Neuron (in vitro differentiated cells): ENCODE results near the gene RPTOR.

Experiments used
- H2AFZ ChIP-seq: one replicate; pipeline ENCODE4 v1.6.1; 2013; ENCODE audit warnings: low read depth, mild to moderate bottlenecking, inconsistent platforms, low read length, moderate library complexity
- H3K27me3 ChIP-seq: one replicate; pipeline ENCODE4 v1.6.1; 2013; ENCODE audit warnings: low read length; ENCODE audit not compliant: insufficient read depth
- H3K36me3 ChIP-seq: one replicate; pipeline ENCODE4 v1.6.1; 2013; ENCODE audit warnings: low read length; ENCODE audit not compliant: insufficient read depth
- H3K4me1 ChIP-seq: one replicate; pipeline ENCODE4 v1.6.1; 2013; ENCODE audit warnings: low read length; ENCODE audit not compliant: insufficient read depth
- H3K4me3 ChIP-seq: 2 replicates; pipeline ENCODE4 v1.5.1; 2013; ENCODE audit warnings: mild to moderate bottlenecking, low read length, moderate library complexity
- H3K9me3 ChIP-seq: one replicate; pipeline ENCODE4 v1.6.1; 2013; ENCODE audit warnings: low read length

RPTOR gene

DNA sequence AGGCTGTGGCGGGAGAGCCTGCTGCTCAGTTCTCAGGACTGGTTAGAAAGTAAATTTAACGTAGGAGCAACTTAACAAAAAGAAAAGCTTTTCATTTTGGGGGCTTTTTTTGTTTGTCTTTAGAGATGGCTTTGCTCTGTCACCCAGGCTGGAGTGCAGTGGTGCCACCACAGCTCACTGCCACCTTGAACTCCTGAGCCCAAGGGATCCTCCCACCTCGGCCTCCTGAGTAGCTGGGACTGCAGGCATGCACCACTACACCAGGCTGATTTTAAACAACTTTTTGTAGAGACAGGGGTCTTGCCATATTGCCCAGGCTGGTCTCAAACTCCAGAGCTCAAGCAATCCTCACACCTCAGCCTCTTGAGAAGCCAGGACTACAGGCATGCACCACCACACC, 205.0 kb downstream of the RPTOR start:
- peaks cover 15% of the 10 kb centered on the region for H3K4me1 ChIP-seq
- H3K36me3 ChIP-seq: peaks cover 8% of the 10 kb centered on the region
- no peaks in the 10 kb centered on the region for H3K27me3 ChIP-seq
- H3K9me3 ChIP-seq: peaks cover 3% of the 10 kb centered on the region
- H3K4me3 ChIP-seq: no peak overlapping the region
- no peak overlapping the region for H2AFZ ChIP-seq

DNA sequence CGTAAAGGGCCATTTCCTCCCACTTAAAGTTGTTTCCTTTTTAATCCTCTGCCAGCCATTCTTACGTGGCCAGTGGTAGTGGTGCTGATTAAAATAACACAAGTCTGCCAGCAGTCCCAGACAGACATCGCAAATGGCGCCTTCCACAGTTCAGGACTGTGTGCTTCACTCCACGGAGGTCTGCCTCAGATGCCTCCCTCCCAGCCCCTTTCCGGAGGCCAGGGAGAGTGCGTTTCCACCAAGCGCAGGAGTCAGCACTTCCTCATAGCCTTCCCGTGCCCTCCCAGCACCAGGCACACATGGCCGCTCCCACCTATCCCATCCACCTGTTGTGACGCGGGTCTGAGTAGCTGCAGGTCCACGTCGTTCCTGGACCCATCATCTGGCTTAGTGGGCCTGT, 205.6 kb downstream of the RPTOR start:
- H2AFZ ChIP-seq: no peak overlapping the region
- H3K4me3 ChIP-seq: no peak overlapping the region
- H3K36me3 ChIP-seq: peaks cover 13% of the 10 kb centered on the region
- peaks cover 3% of the 10 kb centered on the region for H3K9me3 ChIP-seq
- H3K27me3 ChIP-seq: no peaks in the 10 kb centered on the region
- peaks cover 15% of the 10 kb centered on the region for H3K4me1 ChIP-seq

DNA sequence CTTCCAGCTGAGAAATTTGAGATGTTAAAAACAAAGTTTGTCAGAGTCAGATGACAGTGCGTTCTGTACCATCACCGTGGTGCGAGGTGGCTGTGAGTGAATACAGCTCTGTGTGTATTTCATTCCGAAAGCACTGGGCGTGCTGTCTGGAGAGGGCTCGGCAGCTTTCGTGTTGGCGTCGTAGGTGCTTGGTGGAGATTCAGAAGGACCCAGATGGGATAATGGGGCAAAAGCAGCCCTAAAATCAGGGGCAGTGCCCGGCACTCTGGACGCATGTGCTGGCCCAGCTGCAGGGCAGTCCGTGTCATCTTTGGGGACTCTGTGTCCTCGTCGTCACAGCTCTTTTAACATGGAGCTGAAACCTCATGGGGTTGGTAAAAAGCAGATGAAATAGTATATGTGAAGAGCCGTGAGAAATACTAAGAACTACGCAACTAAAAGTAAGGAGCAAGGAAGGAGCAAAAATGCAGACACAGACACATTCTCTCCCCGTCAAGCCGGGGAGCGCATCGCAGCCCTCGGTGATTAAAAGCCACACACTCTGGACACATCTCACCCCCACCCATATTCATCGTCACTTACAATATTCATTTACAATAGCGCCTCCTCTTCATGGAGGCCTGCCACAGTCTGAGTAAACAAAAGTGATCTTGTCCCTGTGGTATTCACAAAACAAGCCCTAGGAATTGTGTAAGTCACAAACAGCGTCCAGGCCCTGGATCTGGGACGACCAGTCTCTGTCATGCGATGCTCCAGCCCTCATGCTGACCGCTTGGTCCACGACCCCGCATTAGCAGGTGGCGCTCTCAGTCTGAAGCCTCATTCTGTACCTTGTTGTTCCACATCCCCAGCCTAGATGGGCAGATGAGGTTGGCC, 206.7 kb downstream of the RPTOR start:
- Histone ChIP-seq H2AFZ (no peak overlapping the region), H3K9me3 (peaks cover 2% of the 10 kb centered on the region), H3K4me1 (peaks cover 15% of the 10 kb centered on the region), H3K27me3 (no peaks in the 10 kb centered on the region), H3K4me3 (no peak overlapping the region), H3K36me3 (peaks cover 13% of the 10 kb centered on the region)

DNA sequence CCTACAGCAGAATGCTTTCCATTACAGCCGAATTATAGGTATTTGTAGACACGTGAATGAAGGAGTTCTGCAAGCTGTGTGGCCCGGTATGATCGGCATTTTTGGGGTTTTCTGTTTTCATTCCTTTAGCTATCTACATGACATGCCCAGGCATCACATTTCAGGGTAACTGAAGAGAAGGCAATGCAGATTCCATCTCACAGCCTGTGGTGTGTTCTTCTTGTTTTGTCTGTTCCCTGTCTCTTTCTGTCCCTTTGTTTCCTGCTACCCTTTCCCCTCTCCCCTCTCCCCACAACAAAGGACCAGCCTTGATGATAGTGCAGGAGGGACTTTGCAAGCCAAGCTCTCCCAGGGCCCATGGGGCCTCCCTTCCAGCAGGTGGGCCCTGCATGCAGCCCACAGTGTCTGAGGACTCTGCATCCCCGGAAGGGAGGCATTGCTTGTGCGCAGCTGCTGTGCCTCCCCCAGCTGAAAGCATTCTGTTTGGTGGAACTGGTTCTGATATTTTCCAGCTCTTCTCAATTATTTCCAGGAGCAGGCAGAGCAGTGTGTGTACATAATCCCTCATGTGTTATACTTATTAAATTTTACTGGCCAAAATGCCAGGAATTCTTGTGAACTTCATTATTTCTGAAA, 207.4 kb downstream of the RPTOR start:
- Histone ChIP-seq H3K36me3 (peaks cover 13% of the 10 kb centered on the region), H3K4me1 (peaks cover 15% of the 10 kb centered on the region), H2AFZ (no peak overlapping the region), H3K9me3 (no peaks in the 10 kb centered on the region), H3K4me3 (no peak overlapping the region), H3K27me3 (no peaks in the 10 kb centered on the region)

DNA sequence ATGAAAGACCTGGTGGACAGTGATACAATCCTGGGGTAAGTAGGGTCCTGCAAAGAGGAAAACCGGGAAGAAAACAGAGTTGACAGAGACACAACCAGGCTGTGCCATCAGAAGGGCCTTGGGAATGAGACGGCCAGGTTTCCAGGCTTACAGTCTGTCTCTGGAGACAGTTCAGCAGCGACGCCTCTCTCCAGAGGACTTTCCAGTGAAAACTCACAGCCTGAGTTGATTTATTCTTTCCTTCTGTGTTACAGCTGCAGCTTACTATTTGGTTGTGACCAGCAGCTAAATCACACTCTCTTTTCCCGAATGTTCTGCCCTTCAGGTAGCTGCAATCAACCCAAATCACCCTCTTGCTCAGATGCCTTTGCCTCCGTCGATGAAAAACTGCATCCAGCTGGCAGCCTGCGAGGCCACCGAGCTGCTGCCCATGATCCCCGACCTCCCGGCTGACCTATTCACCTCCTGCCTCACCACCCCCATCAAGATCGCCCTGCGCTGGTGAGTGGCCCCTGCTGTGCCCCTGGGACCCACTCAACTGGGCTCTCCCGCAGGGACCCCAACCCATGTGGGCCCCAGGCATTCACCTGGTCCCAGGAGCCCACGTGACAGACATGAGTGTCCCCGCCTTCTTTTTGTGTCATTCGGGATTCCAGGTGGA, 209.2 kb downstream of the RPTOR start:
- Histone ChIP-seq H3K36me3 (peaks cover 13% of the 10 kb centered on the region), H3K9me3 (peaks cover 2% of the 10 kb centered on the region), H2AFZ (no peak overlapping the region), H3K4me1 (peaks cover 15% of the 10 kb centered on the region), H3K4me3 (no peak overlapping the region), H3K27me3 (no peaks in the 10 kb centered on the region)

DNA sequence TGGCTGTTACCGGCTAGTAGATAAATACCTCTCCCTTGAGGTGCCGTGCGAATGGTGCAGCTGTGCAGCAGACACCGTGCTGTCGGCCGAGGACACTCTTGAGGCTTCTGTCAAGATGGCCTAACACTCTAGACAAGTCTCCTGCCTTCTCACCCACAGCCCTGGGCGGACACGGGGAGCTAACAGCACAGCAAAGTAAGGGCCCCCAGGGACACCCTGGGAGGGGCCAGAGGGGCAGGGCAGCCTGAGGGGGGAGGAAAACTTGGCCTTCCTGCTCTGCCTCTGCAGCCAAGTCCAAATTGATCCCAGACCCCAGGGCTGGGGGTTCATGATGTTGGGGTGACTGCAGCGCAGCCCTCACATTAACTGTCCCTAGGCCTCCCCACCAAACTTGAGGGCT, 210.2 kb downstream of the RPTOR start:
- H3K4me1 ChIP-seq: peaks cover 15% of the 10 kb centered on the region
- no peaks in the 10 kb centered on the region for H3K27me3 ChIP-seq
- no peak overlapping the region for H2AFZ ChIP-seq
- peaks cover 2% of the 10 kb centered on the region for H3K9me3 ChIP-seq
- no peak overlapping the region for H3K4me3 ChIP-seq
- peaks cover 13% of the 10 kb centered on the region for H3K36me3 ChIP-seq

DNA sequence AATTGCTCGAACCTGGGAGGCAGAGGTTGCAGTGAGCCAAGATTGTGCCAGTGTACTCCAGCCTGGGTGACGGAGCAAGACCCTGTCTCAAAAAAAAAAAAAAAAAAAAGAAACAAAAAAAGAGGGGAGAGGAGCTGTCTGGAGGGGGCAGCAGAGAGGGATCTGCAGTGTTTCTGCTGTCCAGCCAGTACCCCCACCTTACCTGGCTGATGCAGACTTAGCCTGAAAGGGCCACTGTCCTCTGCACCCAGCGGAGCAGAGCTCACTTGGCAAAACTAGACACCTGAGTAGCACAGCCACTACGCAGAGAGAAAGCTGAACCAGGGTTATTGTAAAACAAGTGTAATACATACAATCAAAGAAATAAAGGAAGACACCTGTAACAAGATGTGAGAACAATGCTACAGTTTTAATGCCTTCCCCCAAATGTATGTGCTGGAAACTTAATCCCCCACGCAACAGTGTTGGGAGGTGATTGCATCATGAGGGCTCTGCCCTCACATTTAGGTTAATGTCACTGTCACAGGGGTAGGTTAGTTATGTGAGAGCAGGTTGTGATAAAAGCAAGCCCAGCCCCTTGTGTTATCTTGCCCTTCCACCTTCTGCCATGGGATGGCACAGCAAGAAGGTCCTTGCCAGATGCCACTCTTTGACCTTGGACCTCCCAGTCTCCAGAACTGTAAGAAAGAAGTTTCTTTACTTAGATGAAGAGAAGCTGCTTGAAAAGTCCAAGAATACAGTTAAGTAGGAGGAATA, 211.2 kb downstream of the RPTOR start:
- H2AFZ ChIP-seq: no peak overlapping the region
- peaks cover 13% of the 10 kb centered on the region for H3K36me3 ChIP-seq
- no peaks in the 10 kb centered on the region for H3K27me3 ChIP-seq
- peaks cover 2% of the 10 kb centered on the region for H3K9me3 ChIP-seq
- H3K4me3 ChIP-seq: no peak overlapping the region
- H3K4me1 ChIP-seq: peaks cover 15% of the 10 kb centered on the region

DNA sequence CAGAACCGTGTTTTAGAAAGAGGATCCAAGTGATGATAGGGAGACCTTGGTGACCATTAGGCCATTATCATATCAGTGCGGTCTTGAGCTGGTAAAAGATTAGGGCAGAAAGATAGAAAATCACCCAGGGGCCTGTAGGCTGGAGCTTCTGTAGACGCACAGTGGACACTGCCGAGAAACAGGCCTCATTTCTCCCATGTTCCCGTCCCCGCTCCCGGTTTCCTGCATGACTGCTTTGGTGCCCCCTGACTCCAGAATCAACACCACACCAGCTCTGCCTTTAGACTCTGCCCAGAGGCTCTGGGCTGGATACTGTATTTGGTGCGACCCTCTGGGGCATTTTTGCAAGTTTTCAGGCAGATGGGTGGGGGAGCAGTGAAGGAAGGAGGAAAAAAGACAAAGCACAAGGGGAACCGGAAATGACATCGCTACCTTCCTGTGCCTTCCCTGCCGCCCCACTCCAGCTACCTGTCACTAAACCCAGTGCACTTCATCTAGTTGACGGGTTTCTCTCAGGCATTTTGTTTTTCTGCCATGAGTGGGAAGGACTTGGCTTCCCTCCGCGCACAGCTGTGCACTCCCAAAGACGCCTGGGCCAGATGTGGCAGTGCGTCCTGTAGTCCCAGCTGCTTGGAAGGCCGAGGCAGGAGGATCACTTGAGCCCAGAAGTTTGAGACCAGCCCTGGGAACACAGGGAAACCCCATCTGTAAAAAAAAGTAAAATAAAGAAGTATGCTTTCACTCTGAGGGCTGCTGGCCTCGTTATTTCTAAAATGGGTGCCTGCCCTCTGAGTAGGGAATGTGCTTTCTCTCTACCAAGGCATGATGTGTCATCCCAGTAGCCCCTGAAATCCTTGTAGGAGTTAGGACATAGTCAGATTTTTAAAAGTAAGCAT, 214.1 kb downstream of the RPTOR start:
- no peaks in the 10 kb centered on the region for H3K4me1 ChIP-seq

DNA sequence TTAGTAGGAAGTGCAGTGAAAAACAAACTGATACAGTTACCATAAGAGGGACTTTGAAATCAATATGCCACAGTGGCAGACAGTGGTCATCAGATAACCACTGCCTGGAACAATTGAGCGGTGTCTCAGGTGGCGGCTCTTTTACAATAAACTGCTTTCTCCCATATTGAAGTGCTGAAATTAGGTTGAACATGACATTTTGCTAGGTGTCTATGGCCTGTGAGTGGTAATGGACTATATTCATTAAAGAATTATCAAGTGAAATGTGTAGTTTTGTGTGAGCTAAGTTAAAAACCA, 214.7 kb downstream of the RPTOR start:
- Histone ChIP-seq H3K27me3 (no peaks in the 10 kb centered on the region), H3K4me1 (no peaks in the 10 kb centered on the region), H3K36me3 (peaks cover 8% of the 10 kb centered on the region), H2AFZ (no peak overlapping the region), H3K9me3 (peaks cover 2% of the 10 kb centered on the region), H3K4me3 (no peak overlapping the region)

More for the DNA sequence above, 214.1 kb downstream of the RPTOR start:
- Histone ChIP-seq H3K9me3 (peaks cover 2% of the 10 kb centered on the region), H2AFZ (no peak overlapping the region), H3K36me3 (peaks cover 13% of the 10 kb centered on the region), H3K27me3 (no peaks in the 10 kb centered on the region), H3K4me3 (no peak overlapping the region)

DNA sequence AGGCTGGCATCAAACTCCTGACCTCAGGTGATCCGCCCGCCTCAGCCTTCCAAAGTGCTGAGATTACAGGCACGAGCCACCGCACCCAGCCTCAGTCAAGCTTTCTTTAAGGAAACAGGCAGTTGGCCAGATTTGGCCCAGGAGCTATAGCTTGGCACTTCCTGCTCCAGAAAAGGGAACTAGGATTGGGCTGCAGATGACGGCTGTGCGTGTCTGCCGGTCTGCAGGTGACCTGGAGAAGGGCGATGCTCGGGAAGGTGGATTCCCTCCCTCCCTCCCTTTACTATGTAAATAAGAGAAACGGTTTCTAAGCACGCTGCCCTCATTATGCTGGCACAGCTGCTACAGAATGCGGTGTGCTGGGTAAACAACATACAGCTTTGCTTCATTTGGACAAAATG, 215.9 kb downstream of the RPTOR start:
- Histone ChIP-seq H3K36me3 (no peaks in the 10 kb centered on the region), H3K27me3 (no peaks in the 10 kb centered on the region), H3K4me3 (no peak overlapping the region), H3K4me1 (no peaks in the 10 kb centered on the region), H3K9me3 (peaks cover 2% of the 10 kb centered on the region), H2AFZ (no peak overlapping the region)

DNA sequence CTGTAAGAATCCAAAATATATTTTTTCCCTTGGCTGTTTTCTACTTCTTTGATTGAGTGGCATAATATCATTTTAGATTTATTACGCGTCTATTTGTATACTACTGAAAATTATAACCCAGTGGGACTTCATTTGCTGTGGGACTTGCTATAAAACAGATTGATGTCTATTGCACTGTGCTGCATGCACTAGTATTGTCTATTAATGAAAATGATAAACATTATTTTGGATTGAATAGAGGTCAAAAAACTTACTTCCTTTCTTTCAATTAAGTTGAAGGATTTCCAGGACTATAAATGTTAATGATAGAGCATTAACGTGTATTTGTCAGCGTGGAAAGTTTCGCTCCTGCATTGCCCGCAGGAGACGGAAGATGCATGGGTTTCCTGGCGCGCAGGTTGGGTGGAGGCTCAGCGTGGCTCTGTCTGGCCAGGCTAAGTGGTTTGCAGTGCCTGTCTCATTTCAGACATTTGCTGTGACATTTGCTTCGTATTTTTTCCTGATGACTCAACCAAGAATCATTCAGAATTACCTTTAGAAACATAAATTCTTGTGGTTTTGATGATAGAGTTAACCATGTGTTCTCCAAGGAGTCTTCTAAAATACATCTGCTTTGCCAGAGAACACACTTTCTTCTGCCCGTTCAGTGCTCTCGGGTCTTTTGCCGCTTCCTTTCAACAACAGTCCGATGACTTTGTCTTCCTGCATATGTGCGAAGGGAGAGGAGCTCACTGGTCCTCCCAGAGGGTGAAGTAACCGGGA, 216.7 kb downstream of the RPTOR start:
- Histone ChIP-seq H3K4me1 (no peaks in the 10 kb centered on the region), H3K9me3 (peaks cover 2% of the 10 kb centered on the region), H3K36me3 (no peaks in the 10 kb centered on the region), H3K27me3 (no peaks in the 10 kb centered on the region), H3K4me3 (no peak overlapping the region), H2AFZ (no peak overlapping the region)

DNA sequence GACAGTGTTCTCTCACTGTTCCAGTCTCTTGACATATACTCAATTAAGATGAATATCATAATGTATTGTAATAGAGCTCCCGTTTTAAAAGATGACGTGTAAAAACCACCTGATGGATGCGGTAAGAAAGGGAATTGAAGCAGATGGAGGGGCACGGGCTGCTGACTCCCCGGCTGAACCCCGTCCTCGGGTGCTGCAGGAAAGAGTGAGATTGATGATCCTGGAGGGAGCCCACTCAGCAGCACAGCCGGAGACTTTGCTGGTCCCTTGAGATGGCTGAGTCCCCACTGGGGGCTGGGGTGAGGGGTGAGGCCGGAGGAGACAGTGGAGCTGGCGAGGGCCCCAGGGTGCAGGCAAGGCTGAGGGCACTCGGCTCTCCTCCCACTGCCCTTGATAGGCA, 217.4 kb downstream of the RPTOR start:
- Histone ChIP-seq H3K36me3 (no peaks in the 10 kb centered on the region), H3K4me3 (no peak overlapping the region), H3K9me3 (peaks cover 2% of the 10 kb centered on the region), H3K27me3 (no peaks in the 10 kb centered on the region), H3K4me1 (no peaks in the 10 kb centered on the region), H2AFZ (no peak overlapping the region)
